Fibroblast of the aortic adventitia (primary cell): Measurements from ENCODE around the gene BRAF. TPM values are rescaled to one million over a fixed set of nuclear protein-coding genes. Genes with fewer than 3 reads are reported as not detected.

ENCODE experiments used
- DNase-seq: peaks from one replicate; pipeline ENCODE4 v3.0.0-alpha.2; 2010; ENCODE audit warnings: low read depth
- H3K4me3 ChIP-seq: 2 replicates; pipeline ENCODE4 v1.5.1; 2011; ENCODE audit warnings: low read depth, mild to moderate bottlenecking, control low read depth, low read length, moderate library complexity
- total RNA-seq: library from RNA; depleted of rRNA; stranded (reverse); fragments of >200 nt; gene quantifications from 2 replicates; pipeline ENCODE4 v1.2.3, GENCODE V29; 2012; ENCODE audit warnings: low replicate concordance
- TF ChIP-seq, protein P1 (sequence below): IDR thresholded peaks from 2 replicates; pipeline ENCODE4 v1.5.1; 2011; ENCODE audit warnings: mild to moderate bottlenecking, low read length, control low read depth, inconsistent platforms; ENCODE audit not compliant: insufficient read depth

BRAF gene
- total RNA-seq, 1 donor, result 29.9 TPM

DNA sequence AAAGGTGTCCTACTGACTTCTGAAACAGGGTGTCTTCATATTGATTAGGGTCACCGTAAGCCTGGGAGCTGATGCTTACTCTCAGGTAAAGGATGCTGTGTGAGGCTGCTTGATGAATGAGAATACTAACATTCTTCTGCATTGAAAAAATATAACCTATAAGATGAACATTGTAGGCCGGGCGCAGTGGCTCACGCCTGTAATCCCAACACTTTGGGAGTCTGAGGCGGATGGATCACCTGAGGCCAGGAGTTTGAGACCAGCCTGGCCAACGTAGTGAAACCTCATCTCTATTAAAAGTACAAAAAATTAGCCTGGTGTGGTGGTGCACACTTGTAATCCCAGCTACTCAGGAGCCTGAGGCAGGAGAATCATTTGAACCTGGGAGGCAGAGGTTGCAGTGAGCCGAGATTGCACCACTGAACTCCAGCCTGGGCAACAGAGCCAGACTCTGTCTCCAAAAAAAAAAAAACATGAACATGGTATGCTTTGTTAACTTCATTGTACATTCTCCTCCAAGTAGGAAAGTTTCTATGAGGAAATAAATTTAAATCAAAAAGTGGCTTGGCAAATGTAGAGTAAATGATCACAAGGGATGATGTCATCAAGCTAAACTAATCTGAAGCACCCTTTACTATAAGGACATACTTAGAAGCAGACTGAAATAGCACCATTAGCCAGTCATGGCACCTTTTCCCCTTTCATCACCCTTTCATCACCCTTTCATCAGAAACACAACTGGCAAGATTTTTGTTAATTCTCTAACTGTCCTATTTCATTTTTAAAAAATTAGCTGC is 1.5 kb upstream of the BRAF start:
- no peak overlapping the region for H3K4me3 ChIP-seq
- DNase-seq, result no peak
- TF ChIP-seq, protein P1, sequence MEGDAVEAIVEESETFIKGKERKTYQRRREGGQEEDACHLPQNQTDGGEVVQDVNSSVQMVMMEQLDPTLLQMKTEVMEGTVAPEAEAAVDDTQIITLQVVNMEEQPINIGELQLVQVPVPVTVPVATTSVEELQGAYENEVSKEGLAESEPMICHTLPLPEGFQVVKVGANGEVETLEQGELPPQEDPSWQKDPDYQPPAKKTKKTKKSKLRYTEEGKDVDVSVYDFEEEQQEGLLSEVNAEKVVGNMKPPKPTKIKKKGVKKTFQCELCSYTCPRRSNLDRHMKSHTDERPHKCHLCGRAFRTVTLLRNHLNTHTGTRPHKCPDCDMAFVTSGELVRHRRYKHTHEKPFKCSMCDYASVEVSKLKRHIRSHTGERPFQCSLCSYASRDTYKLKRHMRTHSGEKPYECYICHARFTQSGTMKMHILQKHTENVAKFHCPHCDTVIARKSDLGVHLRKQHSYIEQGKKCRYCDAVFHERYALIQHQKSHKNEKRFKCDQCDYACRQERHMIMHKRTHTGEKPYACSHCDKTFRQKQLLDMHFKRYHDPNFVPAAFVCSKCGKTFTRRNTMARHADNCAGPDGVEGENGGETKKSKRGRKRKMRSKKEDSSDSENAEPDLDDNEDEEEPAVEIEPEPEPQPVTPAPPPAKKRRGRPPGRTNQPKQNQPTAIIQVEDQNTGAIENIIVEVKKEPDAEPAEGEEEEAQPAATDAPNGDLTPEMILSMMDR, result no peak

- peak; percentile 58 for DNase-seq
- TF ChIP-seq, protein P1, result peak; percentile 64
- peak overlapping the region; percentile 82 for H3K4me3 ChIP-seq
These were observed 509 bp downstream of the BRAF start for GRCh38 chr7:140924019-140924820.

DNA sequence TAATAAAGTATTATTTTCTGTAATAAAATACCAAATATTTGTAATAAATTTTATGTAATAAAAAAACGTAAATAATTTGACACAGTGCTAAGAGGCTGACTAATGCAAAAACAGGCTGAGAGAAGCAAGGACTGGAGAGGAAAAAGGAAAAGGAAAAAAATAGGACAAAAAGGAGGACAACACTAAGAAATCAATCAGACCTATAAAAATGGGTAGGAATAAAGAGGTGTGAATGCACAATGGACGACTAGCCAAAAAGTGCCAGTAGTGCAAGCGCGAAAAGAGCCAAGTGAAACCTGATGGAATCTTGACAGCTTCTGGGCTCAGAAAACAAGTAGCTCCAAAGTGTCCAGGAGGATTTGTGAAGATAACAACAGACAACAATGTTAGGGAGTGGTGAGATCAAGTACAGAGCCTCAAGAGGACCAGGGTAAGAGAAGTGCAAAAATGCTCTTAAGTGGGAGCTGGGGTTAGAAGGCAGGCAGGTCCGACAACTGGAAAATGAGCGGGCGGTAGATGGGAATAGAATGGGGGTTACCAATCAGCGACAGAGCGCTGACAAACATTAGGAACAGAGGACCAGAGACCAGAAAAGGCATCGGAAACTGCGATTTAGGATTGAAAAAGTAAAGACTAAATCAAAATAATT is 1.2 kb downstream of the BRAF start:
- TF ChIP-seq, protein P1, result no peak
- DNase-seq, result peak; percentile 21
- peak overlapping the region; percentile 82 for H3K4me3 ChIP-seq

DNA sequence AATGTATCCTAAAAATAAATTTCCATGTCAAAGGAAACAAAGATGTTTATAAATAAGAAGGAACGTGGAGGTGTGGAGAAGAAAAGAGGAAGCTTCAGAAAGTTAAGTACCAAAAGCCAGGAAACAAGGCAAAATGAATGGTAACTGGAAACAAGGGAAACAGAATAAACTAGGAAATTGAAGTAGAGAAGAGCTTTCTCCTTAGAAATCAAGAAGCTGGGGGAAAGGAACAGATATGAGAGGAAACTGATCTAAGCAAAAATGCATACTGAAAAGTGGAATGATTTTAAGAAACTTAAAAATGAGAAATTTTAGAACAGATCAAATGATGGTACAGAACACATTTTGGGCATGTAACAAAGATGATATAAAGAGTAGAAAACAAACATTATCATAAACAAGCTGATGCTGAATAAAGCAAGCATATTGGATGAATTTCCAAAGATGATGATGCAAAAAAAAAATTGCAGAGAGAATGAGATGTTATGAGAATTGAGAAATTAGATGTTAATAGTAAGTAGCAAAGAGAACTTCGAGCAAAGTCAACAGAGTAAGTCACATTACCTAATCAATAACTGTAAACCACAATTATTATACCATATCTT is 1.9 kb downstream of the BRAF start:
- no peak for DNase-seq
- TF ChIP-seq, protein P1, result no peak
- peak overlapping the region; percentile 23 for H3K4me3 ChIP-seq

- no peak overlapping the region for H3K4me3 ChIP-seq
- no peak for DNase-seq
- TF ChIP-seq, protein P1, result no peak
These were observed 4.0 kb downstream of the BRAF start for GRCh38 chr7:140920745-140921144.

DNA sequence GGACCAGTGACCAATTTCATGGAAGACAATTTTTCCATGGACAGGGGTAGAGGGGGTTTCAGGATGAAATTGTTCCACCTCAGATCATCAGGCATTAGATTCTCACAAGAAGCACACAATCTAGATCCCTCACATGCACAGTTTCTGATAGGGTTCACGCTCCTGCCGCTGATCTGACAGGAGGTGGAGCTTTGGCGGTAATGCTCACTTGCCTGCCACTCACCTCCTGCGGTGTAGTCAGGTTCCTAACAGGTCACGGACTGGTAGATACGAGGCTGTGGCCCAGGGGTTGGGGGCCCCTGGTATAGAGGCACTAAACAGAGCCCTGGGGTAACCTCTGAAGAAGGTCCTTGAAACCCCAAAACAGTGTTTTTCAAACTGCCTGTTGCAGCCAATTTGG is 6.5 kb downstream of the BRAF start:
- TF ChIP-seq, protein P1, result no peak
- DNase-seq, result no peak
- no peak overlapping the region for H3K4me3 ChIP-seq
